OCI-LY1 (cell line): ENCODE measurements around the gene CISH.

ENCODE experiments used
- H2AFZ ChIP-seq: fragments of 200-600 bp; sonication (generic), shearing (Covaris generic); 2 replicates; pipeline ENCODE4 v1.6.0; 2014; ENCODE audit warnings: antibody characterized with exemption, mild to moderate bottlenecking, low read length
- H3F3A ChIP-seq: fragments of 200-600 bp; sonication (generic), shearing (Covaris generic); 2 replicates; pipeline ENCODE4 v1.6.0; 2014; ENCODE audit warnings: mild to moderate bottlenecking, antibody characterized with exemption, low read length, moderate library complexity; ENCODE audit not compliant: insufficient read depth
- H3K27ac ChIP-seq: fragments of 200-600 bp; sonication (generic); 2 replicates; pipeline ENCODE4 v1.5.1; 2014; ENCODE audit warnings: low read length, mixed run types, mild to moderate bottlenecking, low read depth; ENCODE audit not compliant: poor library complexity, severe bottlenecking
- H3K27me3 ChIP-seq: fragments of 200-600 bp; sonication (generic); 2 replicates; pipeline ENCODE4 v1.6.0; 2014; ENCODE audit warnings: antibody characterized with exemption, mild to moderate bottlenecking, low read length, moderate library complexity; ENCODE audit not compliant: insufficient read depth
- H3K36me3 ChIP-seq: fragments of 200-600 bp; sonication (generic); 2 replicates; pipeline ENCODE4 v1.6.1; 2014; ENCODE audit warnings: mild to moderate bottlenecking, antibody characterized with exemption, low read length, moderate library complexity, mixed read lengths; ENCODE audit not compliant: insufficient read depth
- H3K4me1 ChIP-seq: fragments of 200-600 bp; sonication (generic); 2 replicates; pipeline ENCODE4 v1.5.1; 2014; ENCODE audit warnings: mild to moderate bottlenecking, low read length, moderate library complexity; ENCODE audit not compliant: insufficient read depth, severe bottlenecking
- H3K4me2 ChIP-seq: fragments of 200-600 bp; sonication (generic), shearing (Covaris generic); 2 replicates; pipeline ENCODE4 v1.6.1; 2014; ENCODE audit warnings: low read length
- H3K4me3 ChIP-seq: fragments of 200-600 bp; sonication (generic); 2 replicates; pipeline ENCODE4 v1.5.1; 2014; ENCODE audit warnings: low read length, low read depth, mild to moderate bottlenecking, mixed read lengths; ENCODE audit not compliant: poor library complexity, severe bottlenecking
- H3K79me2 ChIP-seq: fragments of 200-600 bp; shearing (Covaris generic); 2 replicates; pipeline ENCODE4 v1.6.1; 2016; ENCODE audit warnings: mixed run types, low read length, mixed read lengths; ENCODE audit not compliant: insufficient read depth
- H3K9ac ChIP-seq: fragments of 200-600 bp; sonication (generic), shearing (Covaris generic); 2 replicates; pipeline ENCODE4 v1.6.1; 2014; ENCODE audit warnings: mild to moderate bottlenecking, low read length, mixed read lengths
- H3K9me2 ChIP-seq: fragments of 200-600 bp; sonication (generic), shearing (Covaris generic); 2 replicates; pipeline ENCODE4 v1.6.1; 2014; ENCODE audit warnings: low read depth, mild to moderate bottlenecking, low read length, mixed read lengths
- H3K9me3 ChIP-seq: fragments of 200-600 bp; shearing (Covaris generic); 2 replicates; pipeline ENCODE4 v1.6.1; 2014; ENCODE audit warnings: low read length, mixed read lengths
- H4K20me1 ChIP-seq: fragments of 200-600 bp; sonication (generic), shearing (Covaris generic); 2 replicates; pipeline ENCODE4 v1.6.0; 2016; ENCODE audit warnings: mild to moderate bottlenecking, low read length; ENCODE audit not compliant: insufficient read depth
- EZH2 ChIP-seq: fragments of 200-600 bp; sonication (generic), shearing (Covaris generic); IDR thresholded peaks from 2 replicates; pipeline ENCODE4 v1.8.0; 2017; ENCODE audit warnings: borderline replicate concordance, mixed run types, mild to moderate bottlenecking, antibody characterized with exemption, low read length, moderate library complexity, mixed read lengths
- TF ChIP-seq, protein P1 (sequence below): fragments of 200-600 bp; sonication (generic), shearing (Covaris generic); IDR thresholded peaks from 2 replicates; pipeline ENCODE4 v1.5.1; 2017; ENCODE audit warnings: mild to moderate bottlenecking, antibody characterized with exemption, low read length, moderate library complexity, mixed read lengths

The CISH gene

GRCh38 chr3:50616003-50616769, 4.6 kb upstream of the CISH start:
- peaks cover under 1% of the 10 kb centered on the region; the same call in 1 of the 2 replicates for H3K27me3 ChIP-seq
- H2AFZ ChIP-seq = no peak overlapping the region
- H3K9me2 ChIP-seq = no peaks in the 10 kb centered on the region
- H3K79me2 ChIP-seq = no peaks in the 10 kb centered on the region
- no peaks in the 10 kb centered on the region for H3K36me3 ChIP-seq
- H3K27ac ChIP-seq = peak overlapping the region; percentile 24
- no peaks in the 10 kb centered on the region for H3K9me3 ChIP-seq
- peaks cover 24% of the 10 kb centered on the region for H3K4me1 ChIP-seq
- peak overlapping the region; percentile 68 for H3K4me2 ChIP-seq
- TF ChIP-seq EZH2 = no peak
- TF ChIP-seq, protein P1, sequence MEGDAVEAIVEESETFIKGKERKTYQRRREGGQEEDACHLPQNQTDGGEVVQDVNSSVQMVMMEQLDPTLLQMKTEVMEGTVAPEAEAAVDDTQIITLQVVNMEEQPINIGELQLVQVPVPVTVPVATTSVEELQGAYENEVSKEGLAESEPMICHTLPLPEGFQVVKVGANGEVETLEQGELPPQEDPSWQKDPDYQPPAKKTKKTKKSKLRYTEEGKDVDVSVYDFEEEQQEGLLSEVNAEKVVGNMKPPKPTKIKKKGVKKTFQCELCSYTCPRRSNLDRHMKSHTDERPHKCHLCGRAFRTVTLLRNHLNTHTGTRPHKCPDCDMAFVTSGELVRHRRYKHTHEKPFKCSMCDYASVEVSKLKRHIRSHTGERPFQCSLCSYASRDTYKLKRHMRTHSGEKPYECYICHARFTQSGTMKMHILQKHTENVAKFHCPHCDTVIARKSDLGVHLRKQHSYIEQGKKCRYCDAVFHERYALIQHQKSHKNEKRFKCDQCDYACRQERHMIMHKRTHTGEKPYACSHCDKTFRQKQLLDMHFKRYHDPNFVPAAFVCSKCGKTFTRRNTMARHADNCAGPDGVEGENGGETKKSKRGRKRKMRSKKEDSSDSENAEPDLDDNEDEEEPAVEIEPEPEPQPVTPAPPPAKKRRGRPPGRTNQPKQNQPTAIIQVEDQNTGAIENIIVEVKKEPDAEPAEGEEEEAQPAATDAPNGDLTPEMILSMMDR = peak; percentile 94
- H3K4me3 ChIP-seq = peak overlapping the region; percentile 80
- peak overlapping the region; percentile 6; the same call in 1 of the 2 replicates for H3K9ac ChIP-seq
- H4K20me1 ChIP-seq = no peaks in the 10 kb centered on the region
- H3F3A ChIP-seq = no peaks in the 10 kb centered on the region

- no peaks in the 10 kb centered on the region for H3F3A ChIP-seq
- H3K9me3 ChIP-seq = no peaks in the 10 kb centered on the region
- peaks cover 10% of the 10 kb centered on the region; the same call in 1 of the 2 replicates for H3K27me3 ChIP-seq
- H3K27ac ChIP-seq = no peak overlapping the region
- H3K9me2 ChIP-seq = no peaks in the 10 kb centered on the region
- H3K4me2 ChIP-seq = no peak overlapping the region
- peaks cover 27% of the 10 kb centered on the region for H3K4me1 ChIP-seq
- no peaks in the 10 kb centered on the region for H4K20me1 ChIP-seq
- no peak overlapping the region for H2AFZ ChIP-seq
- no peak overlapping the region for H3K9ac ChIP-seq
- H3K4me3 ChIP-seq = no peak overlapping the region
- TF ChIP-seq, protein P1 = no peak
- no peaks in the 10 kb centered on the region for H3K79me2 ChIP-seq
- H3K36me3 ChIP-seq = no peaks in the 10 kb centered on the region
Observed at GRCh38 chr3:50615190-50615589, 3.6 kb upstream of the CISH start.

DNA sequence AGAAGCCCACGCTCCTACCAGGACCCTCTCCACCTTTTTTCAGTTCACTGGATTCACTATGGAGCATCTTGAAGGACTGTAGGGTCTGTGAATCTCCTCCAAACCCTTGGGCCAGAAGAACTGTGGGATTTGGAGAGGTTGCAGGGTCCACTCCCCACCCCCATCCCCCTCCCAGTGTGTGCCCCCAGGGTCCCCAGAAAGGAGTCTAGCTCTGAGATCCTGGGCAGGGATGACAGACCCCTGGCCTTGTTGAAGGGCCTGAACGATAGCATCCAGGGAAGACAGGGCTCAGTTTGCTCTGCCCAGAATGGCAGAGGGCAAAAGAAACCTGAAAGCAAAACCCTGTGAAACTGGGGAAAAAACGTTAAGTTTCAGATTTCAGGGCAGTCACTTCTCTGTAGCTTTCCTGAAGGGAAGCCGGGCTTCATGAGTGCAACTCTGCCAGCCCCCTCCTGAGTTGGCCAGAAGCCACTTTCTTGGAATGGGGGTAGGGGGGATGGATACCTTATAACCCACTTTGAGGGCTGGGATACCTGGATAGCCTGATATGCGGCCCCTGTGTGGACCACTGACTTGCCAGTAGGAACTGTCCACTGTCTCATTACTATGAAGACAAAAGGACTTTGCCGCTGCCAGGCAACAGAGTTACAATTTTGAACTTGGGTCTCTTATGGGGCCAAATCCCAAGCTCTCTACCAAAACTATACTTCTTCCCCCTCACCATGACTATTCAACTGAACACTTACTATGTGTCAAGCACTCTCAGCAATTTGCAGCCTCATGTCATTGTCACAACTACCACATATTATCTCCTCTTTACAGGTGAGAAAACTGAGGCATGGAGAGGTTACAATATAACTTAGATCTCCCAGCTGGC, 1.6 kb upstream of the CISH start:
- Histone ChIP-seq H2AFZ (no peak overlapping the region), H3K9me2 (no peaks in the 10 kb centered on the region), H3K9ac (no peak overlapping the region), H3K4me3 (no peak overlapping the region), H3K79me2 (no peaks in the 10 kb centered on the region), H3K27me3 (peaks cover 10% of the 10 kb centered on the region; the same call in 1 of the 2 replicates), H3F3A (no peaks in the 10 kb centered on the region), H3K27ac (no peak overlapping the region), H4K20me1 (no peaks in the 10 kb centered on the region), H3K36me3 (no peaks in the 10 kb centered on the region), H3K9me3 (no peaks in the 10 kb centered on the region), H3K4me1 (peaks cover 27% of the 10 kb centered on the region), H3K4me2 (no peak overlapping the region)
- no peak for TF ChIP-seq EZH2
- TF ChIP-seq, protein P1 = no peak
